HG03378 (cell line): Measurements from ENCODE around the gene ABR.

Source experiments
- ATAC-seq: cut with Tn5 transposase; IDR thresholded peaks from one replicate; pipeline ENCODE4 v1.9.1; 2021; ENCODE audit warnings: mild to moderate bottlenecking, moderate library complexity; ENCODE audit not compliant: unreplicated experiment

ABR gene

GRCh38 chr17:1179818-1180742, at the start of gene ABR:
ABR (minus strand) TSS chr17:1179981; CDS start chr17:1179727, 254 bp downstream.
- ATAC-seq: no peak

- ATAC-seq: no peak
Measured at GRCh38 chr17:1229349-1229899, 49.6 kb upstream of the ABR start.

- no peak for ATAC-seq
Measured at GRCh38 chr17:1228781-1229348, 49.1 kb upstream of the ABR start.

GRCh38 chr17:1227917-1228780, 48.4 kb upstream of the ABR start:
- no peak for ATAC-seq

GRCh38 chr17:1227365-1227764, 47.6 kb upstream of the ABR start:
- no peak for ATAC-seq

- no peak for ATAC-seq
Measured at GRCh38 chr17:1226308-1226707, 46.5 kb upstream of the ABR start.

- ATAC-seq: no peak
Measured at GRCh38 chr17:1224330-1224729, 44.5 kb upstream of the ABR start.

- no peak for ATAC-seq
Measured at GRCh38 chr17:1223662-1224061, 43.9 kb upstream of the ABR start.

- no peak for ATAC-seq
Measured at GRCh38 chr17:1222321-1222720, 42.5 kb upstream of the ABR start.

GRCh38 chr17:1221209-1221608, 41.4 kb upstream of the ABR start:
- ATAC-seq: no peak

GRCh38 chr17:1220346-1220745, 40.6 kb upstream of the ABR start:
- no peak for ATAC-seq

GRCh38 chr17:1217089-1217385, 37.3 kb upstream of the ABR start:
- no peak for ATAC-seq

GRCh38 chr17:1216217-1217088, 36.7 kb upstream of the ABR start:
- no peak for ATAC-seq

- ATAC-seq: no peak
Measured at GRCh38 chr17:1212946-1213345, 33.2 kb upstream of the ABR start.

- no peak for ATAC-seq
Measured at GRCh38 chr17:1211287-1211686, 31.5 kb upstream of the ABR start.

- no peak for ATAC-seq
Measured at GRCh38 chr17:1208966-1209365, 29.2 kb upstream of the ABR start.

GRCh38 chr17:1206026-1206777, 26.4 kb upstream of the ABR start:
- no peak for ATAC-seq

- no peak for ATAC-seq
Measured at GRCh38 chr17:1203967-1204291, 24.1 kb upstream of the ABR start.

- ATAC-seq: no peak
Measured at GRCh38 chr17:1203111-1203966, 23.6 kb upstream of the ABR start.
